HG03139 (cell line): ENCODE data around the gene EGLN1.
"Not testable (repeated sequence)": the region's sequence is repeated elsewhere in the genome, so short reads cannot be mapped to it uniquely, and the experiment has no call there.

ENCODE experiments used
- ATAC-seq: cut with Tn5 transposase; IDR thresholded peaks from one replicate; pipeline ENCODE4 v1.9.1; 2021; ENCODE audit not compliant: unreplicated experiment

The EGLN1 gene

DNA sequence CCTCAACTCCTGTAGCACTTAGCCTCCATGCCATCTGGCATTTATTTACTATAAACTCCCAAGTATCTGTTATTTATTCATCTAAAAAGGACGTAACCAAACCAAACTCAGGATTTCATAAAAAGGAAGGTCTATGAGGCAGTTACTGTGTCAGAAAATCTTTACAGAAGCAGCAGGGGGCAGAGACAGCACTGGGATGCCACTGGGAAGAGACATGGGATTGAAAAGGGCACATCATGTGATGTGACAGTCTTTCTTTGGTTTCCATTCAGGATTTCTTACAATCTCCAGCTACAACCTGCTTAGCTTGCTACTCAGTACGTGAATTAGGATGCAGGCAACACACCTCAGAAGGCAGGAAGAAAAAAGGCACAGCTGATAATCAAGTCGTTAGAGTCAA is 52.8 kb downstream of the EGLN1 start:
- ATAC-seq = no peak

DNA sequence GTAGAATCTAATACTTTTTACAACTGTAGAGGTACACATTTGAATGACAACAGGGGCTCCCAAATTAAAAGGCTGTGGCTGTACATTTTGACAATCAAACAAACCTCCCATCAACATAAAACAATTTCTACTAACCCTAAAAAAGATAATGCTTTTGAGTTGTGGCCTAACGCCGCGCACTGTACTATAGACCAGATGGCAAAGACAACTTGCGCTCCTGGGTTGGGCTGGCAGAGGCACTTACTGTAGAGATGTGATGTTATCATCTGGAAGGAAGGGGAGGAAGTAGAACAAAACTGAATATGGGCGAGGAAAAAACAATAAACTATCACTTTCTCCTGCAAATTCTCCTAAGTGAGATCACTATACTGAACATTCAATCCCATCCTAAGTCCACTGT is 57.9 kb downstream of the EGLN1 start:
- ATAC-seq = no peak

GRCh38 chr1:231363624-231364023 is 58.5 kb downstream of the EGLN1 start:
- ATAC-seq = no peak

DNA sequence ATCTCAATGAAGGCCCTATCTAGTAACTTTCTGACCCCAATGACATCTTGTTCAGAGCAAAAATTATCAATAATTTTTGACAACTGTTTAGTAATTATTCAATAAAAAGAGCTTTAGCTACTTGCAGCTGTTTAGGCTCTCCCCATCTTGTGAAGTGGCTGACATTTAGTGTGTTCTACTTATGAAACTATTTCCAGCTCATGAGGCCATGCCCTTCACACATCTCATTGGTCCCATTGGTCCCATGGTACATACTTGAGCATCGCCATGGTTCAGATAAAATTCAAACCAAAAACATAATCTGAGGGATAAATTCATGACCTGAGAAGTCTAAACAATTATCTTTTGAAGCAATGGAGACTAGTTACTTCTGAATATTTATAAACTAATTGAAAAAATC is 59.8 kb downstream of the EGLN1 start:
- ATAC-seq = no peak

GRCh38 chr1:231359113-231359512 is 63.0 kb downstream of the EGLN1 start:
- no peak for ATAC-seq

- peak; percentile 63 for ATAC-seq
These were observed 64.2 kb downstream of the EGLN1 start for GRCh38 chr1:231357831-231358354.

GRCh38 chr1:231357187-231357772 is 64.8 kb downstream of the EGLN1 start:
- no peak for ATAC-seq

DNA sequence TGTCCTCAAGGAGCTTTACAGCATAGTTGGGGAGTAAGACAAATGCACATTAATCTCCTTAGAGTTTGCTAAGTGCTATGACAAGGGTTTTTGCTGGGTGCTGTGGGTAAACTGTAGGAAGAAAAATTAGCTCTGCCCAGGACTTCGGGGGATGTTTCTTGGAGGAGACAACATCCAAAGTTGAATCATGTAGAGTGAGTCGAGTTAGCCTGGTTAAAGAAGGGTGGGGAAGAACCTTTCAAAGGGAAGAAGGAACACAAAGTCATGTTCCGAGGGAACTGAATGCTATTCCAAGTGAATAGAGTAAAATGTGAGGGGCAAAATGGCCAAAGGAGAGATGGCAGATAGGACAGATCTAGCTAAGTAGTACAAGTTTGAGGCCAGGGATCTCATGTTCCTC is 66.9 kb downstream of the EGLN1 start:
- no peak for ATAC-seq

DNA sequence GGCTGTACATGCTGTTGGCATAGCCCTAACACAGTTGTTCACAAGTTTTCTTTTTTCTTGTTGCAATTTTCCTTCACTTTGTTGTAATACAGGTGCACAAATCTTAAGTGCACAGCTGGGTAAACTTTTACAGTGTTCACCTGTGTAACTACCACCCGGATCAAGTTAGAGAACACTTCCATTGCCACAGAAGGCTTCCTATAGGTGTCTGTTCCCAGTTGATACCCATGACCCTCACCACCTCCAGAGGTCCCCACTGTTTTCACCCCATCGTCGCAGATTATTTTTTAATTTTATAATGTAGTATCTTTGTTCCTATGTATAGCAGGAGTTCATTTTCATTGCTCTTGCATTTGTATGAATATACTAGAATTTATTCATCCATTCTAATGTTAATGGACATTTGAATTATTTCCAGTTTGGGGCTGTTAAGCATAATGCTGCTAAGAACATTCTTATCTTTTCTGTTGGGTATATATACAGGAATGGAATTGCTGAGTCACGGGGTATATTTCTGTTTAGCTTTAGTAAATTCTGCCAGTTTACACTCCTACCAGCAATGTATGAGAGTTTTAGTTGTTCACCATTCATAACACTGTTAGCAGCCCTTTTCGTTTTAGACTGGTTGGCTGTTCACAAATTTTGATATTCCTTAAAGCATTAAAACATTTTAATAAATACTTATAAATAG is 67.6 kb downstream of the EGLN1 start:
- ATAC-seq = no peak

DNA sequence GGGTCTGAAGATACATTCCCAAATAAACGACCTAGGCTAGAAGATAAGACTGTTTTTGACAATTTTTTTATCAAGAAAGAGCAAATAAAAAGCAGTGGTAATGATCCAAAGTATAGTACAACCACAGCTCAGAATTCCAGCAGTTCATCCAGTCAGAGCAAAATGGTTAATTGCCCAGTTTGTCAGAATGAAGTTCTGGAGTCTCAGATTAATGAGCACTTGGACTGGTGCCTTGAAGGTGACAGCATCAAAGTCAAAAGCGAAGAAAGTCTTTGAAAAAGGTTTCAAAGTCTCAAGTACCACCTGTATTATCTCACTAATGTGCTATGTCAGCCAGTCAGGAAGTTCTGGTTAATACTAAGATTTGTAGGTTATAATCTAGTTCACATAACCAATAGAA is 69.0 kb downstream of the EGLN1 start:
- no peak for ATAC-seq

- no peak for ATAC-seq
These were observed 70.3 kb downstream of the EGLN1 start for GRCh38 chr1:231351816-231352215.

- ATAC-seq = not testable (repeated sequence)
These were observed 73.2 kb downstream of the EGLN1 start for GRCh38 chr1:231348856-231349255.

- no peak for ATAC-seq
These were observed 73.6 kb downstream of the EGLN1 start for GRCh38 chr1:231348442-231348841.

DNA sequence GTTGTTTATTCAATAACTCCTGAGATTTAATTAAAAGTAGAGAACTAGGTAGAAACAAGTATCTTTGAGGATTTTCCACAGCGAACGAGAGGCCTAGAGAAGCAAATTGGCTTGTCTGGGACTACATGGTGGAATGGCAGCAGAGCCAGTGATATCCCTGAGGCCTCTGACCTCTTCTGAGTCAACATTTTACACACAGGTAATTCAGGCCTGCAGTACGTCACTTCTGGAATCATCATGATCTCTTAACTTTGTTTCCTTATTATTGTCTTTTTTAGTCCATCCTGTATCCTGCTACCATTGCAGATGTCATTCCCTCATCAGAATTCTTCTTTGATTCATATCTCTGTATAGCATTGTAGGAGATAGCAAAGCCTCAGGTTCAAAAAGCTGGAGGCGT is 74.1 kb downstream of the EGLN1 start:
- no peak for ATAC-seq

GRCh38 chr1:231340328-231341013 is 81.6 kb downstream of the EGLN1 start:
- no peak for ATAC-seq

DNA sequence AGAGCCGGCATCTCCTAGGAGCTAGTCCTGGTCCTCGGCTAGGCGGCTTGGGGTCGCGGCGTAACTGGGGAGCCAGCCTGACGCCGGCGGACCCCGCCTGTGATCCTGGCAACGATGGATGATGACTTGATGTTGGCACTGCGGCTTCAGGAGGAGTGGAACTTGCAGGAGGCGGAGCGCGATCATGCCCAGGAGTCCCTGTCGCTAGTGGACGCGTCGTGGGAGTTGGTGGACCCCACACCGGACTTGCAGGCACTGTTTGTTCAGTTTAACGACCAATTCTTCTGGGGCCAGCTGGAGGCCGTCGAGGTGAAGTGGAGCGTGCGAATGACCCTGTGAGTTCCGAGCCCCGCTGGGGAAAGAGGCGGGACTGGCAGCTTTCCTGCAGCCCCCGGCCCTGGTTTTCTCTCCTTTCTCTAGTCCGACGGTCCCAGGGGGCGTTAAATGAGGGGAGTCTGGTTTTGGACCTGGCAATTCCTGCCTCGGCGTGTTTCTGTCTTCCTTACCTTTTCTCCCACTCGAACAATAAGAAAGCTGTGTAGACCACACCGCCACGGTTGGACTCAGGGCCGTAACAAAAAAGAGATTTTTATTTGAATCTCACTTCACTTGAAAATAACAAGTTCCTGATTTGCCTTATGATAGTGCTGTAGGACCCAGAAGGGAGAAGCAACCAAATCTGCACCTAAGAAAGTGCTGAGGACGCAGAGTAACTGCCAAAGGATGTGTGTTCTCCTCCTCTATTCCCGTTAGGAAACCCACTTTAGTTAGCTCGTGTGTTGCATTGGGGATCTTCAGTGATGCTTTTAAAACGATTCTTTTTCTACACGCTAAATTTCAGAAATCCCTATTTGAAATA is 83.6 kb downstream of the EGLN1 start, which contains the start of gene SPRTN:
Gene SPRTN, plus strand, starts transcription at position 24 of the 859 bp plus-strand sequence. Its CDS starts 91 bp downstream, at position 115.
- peak; percentile 4 for ATAC-seq

DNA sequence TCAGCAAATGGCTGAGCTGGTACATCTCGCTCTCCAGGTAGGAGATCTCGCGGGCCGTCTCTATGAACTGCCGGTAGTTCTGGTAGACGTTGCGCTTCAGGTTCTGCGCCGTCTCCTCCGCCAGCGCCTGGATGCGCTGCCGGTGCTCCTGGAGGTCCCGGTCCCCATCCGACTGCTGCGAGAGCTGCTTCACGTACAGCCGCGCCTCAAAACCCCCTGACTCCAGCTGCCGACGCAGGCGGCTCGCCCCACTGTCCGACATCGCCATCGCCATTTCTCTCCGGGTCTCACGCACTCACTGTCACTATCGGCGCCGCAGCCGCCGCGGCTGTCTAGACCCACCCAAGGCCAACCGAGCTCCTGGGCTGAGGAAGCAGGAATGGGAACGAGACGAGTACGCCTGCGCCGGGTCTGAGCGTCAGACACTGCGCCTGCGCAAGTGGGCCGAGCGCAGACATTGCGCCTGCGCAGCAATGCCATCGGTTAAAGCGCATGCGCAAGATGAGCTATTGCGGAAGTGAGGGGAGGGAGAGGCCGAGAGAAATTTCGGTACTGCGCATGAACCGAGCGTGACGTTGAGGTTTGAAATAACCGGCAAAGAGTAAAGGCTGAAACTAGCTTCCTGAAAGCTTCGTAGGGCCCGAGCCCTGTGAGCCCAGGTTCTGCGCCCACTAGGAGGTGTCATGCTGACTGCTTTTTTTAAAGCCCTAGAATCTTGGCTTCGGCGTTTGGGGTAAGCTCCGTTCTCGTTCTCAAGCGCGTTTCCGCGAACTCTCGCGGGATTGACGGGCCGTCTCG is 84.4 kb downstream of the EGLN1 start, which contains the start of gene EXOC8:
Gene EXOC8, minus strand, starts transcription at position 381 of the 798 bp plus-strand sequence. Its CDS starts 107 bp downstream, at position 274.
- ATAC-seq = peak; percentile 65

DNA sequence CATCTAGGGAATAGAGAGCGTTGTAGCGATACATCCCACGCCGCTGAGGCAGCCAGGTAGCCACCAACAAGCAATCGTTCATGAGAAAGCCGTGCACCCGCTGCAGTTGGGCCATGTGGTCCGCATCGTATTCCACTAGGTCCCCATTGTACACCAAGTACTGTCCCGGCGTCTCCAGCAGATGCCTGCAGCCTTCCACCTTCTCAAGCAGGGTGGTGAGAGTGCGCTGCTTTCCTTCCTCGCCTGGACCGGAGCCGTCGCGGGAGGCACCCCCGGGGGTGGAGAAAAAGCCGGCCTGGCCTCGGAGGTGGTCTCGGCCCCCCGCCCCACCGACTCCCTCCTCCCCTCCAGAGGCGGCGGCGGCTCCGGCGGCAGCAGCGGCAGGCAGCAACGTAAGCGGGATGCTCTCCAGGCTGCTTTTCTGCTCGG is 85.0 kb downstream of the EGLN1 start:
- peak; percentile 4 for ATAC-seq

GRCh38 chr1:231335663-231336602 is 86.2 kb downstream of the EGLN1 start:
- ATAC-seq = no peak
